HG03520 (cell line): ENCODE results near the gene NMU.
"Not testable (repeated sequence)": the region's sequence is repeated elsewhere in the genome, so short reads cannot be mapped to it uniquely, and the experiment has no call there.

Experiments used
- ATAC-seq: cut with Tn5 transposase; IDR thresholded peaks from one replicate; pipeline ENCODE4 v1.9.1; 2021; ENCODE audit warnings: mild to moderate bottlenecking, moderate library complexity; ENCODE audit not compliant: unreplicated experiment

The NMU gene

DNA sequence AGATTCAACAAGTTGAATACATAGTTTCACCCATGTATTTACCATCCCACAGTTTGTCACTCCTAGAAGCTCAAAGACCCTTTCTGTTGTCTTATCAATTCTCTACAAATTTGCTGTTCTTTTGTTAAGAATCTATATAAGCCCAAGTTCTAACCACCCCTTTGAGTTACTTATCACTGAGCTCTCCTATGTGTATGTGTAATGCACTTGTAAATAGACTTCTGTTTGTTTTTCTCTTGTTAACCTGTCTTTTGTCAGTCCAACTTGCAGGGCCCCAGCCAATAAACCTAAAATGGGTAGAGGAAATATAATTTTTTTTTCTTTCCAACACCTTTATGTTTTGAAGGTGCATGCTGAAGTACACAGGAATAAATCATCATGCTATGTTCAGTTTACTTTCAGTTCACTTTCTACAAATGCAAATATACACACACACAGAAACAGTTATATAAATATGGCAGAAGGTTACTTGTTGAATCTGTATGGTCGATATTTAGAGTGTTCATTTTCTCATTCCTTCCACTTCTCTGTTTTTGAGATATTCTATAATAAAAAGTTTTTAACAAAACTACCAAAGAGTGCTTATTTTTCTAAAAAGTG, 67.1 kb downstream of the NMU start:
- peak; percentile 68 for ATAC-seq

DNA sequence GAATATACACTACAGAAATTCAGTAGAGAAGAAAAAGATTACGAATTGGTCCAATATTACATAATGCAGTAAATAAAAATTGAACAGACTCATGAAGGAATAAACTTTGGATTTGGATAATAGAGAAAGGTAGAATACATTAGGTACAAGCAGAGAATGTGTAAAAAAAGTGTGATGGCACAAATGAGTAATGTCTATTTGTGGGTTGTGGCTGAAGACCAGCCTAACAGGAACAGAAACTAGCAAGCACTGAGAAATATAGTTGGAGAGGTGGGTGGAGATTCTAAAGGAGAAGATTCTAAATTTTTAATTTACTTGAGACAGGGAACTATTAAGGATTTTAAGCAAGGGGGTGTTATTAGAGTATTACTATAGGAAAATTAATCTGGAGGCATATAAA, 74.2 kb downstream of the NMU start:
- ATAC-seq, result peak; percentile 100

DNA sequence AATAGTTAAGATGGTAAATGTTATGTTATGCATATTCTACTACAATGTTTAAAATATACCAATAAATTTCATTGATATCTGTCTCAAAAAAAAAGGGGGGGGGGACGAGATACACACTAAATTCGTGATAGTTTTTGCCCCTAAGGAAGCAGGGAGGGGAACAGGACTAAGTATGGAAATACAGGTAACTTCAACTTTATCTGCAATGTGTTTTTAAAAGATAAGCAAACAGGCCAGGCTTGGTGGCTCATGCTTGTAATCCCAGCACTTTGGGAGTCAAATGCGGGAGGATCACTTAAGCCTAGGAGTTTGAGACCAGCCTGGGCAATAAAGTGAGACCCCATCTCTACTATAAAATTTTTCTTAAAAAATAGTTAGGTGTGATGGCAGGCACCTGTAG, 76.0 kb downstream of the NMU start:
- ATAC-seq, result no peak

DNA sequence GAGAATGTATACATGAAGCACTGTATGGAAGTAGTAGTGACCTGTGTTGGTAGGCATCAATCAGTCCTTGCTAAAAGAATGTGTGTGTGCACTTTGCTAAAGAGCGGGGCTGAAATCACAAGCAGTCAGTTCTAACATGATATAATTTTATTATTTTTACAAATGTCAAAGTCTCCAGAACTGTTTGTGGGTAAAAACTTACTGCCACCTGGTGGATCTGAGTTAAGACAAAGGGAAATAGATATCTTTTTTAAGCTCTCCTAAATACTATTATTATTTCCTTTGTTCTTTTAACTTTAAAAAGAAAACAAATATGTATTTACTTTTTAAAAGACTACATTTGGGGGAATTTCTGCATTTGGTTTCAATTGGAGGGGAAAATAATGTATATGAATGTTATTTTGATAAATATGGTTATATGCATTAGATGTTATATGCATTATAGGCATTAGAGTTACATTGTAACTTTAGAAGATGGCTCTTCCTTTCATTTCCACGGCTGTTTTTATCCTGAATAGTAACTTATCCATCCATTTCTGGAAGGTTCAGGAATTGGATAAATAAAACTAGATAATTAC, 81.6 kb downstream of the NMU start:
- ATAC-seq, result no peak

DNA sequence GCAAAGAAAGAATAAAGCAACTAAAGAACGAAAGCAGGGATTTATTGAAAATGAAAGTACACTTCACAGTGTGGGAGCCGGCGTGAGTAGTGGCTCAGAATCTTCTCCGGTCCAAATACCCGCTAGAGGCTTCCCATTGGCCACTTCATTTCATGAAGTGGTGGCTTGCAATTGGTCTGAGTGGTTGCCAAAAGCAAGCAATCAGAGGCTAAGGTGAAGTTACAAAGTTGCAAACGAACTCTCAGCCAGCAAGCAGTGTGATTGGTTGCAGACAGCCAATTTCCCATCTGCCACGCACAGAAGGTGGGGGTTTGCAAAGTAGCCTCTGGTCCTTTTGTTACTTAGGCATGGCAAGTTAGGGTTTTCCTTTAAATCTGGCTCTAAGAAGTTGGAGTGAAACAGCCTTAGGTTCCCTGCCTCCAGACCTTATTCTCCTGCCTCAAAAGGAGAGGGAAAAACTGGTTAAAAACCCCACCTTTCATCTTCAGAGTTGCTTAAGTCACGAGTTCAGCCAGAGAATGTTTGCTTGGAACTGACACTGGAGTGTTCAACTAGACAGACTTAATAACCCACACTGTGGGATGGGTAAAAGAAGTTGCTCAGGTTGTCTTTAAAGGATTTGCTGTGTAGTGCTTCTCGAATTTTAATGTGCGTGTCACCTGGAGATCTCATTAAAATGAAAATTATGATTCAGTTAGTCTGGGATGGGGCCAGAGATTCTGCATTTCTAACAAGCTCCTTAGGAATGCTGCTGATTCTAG, 82.5 kb downstream of the NMU start:
- peak; percentile 50 for ATAC-seq

DNA sequence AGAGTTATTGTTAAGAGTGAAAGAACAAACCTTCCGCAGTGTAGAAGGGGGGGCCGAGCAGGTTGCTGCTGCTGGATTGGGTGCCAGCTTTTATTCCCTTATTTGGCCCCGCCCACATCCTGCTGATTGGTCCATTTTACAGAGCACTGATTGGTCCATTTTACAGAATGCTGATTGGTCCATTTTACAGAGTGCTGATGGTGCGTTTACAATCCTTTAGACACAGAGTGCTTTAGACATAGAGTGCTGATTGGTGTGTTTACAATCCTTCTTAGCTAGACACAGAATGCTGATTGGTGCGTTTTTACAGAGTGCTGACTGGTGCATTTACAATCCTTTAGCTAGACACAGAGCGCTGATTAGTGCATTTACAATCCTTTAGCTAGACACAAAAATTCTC, 84.1 kb downstream of the NMU start:
- ATAC-seq, result not testable (repeated sequence)

DNA sequence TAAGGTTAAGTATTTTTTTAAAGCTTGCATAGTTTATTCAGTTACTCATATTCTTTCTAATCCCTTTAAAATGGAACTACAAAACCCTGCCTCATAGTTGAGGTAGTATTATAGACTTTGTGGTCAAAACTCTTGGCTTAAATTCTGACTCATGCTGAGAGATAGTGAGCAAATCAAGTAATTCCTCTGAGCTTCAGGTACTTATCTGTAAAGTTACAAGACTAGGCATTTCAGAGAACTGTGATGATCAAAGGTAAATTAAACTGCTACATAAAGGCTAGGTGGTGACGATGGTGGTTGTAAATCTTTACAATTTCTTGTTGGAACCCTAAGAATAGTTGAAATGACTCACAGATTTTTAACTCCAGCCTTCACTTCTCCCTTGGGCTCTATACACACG, 86.2 kb downstream of the NMU start:
- ATAC-seq, result no peak

DNA sequence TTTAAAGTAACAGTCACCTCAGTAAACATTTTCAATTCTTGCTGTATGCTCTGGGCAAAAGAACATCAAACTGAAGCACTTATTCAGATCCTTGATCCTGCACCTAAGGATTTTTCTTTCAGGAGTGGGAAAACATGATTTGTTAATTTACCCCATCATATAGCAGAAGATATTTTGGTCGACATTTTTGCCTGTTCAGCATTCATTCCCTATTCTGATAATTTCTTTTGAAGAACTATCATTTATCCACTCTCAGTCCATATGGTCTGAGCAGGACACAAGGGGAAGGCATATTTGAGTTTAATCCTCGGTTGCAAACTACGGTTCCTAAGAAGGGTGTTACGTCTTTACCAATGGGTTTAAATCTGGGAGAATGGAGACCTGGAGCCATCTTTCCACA, 88.2 kb downstream of the NMU start:
- no peak for ATAC-seq

DNA sequence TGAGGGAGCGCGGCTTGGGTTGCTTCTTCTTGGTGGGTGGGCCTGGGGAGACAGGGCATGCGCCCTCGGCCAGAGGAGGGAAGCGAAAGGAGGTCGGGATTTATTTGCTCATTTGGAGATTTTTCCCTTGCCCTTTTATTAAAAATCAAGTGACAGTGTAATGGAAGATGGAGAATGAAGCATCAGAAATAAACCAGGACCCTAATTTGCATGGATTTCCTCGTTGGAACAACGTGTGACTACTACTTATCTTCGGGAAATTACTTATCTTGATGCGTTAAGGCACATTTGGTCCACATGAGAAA, 88.7 kb downstream of the NMU start:
- no peak for ATAC-seq

DNA sequence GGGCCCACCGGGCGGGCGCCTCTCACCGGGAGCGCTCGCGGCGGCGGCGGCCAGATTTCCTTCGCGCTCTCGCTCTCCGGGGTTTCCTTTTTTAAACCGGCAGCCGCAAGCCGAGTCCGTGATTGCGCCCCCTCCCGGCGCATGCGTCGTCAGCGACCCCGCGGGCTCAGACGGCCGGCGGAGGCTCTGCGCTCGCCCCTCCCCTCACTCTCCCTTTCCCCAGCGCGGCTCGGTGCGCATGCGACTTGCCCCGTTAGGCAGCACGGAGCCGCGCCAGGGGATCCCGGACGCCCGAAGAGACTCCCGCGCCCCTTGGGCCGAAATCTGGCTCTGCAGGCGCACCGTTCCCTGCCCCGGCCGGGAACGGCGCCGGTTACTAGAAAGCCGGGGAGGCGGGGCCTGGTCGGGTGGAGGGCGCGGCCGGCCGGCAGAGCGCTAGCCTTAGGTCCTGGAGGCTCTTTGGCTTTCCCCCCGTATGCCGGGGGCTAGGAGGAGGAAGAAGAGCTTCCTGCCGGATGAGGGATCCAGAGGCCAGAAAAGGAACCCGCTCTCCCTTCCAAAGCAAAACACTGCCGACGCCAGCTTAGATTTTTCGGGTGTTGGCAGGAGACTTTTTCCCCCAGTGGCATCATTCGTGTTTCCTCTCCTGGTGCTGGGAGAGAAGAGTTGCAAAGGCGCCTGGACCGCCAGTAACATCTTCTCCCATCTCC, 89.2 kb downstream of the NMU start, which contains the start of gene CLOCK:
Gene CLOCK, minus strand, starts transcription at position 154 of the 710 bp plus-strand sequence. CDS start 64,124 bp downstream, outside the sequence.
- ATAC-seq, result peak; percentile 66

DNA sequence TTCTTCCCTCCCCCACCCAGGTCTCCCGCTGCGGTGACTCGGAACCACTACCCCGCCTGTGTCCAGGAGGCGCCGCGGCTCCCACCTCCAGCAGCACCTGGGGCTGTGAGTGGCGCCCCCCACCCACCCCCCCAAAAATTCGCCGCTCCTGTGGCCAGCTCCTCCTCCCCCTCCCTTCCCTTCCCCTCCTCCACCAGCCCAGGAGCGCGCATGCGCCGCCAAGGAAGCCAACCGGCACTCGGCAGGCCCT, 89.7 kb downstream of the NMU start:
- ATAC-seq, result no peak

DNA sequence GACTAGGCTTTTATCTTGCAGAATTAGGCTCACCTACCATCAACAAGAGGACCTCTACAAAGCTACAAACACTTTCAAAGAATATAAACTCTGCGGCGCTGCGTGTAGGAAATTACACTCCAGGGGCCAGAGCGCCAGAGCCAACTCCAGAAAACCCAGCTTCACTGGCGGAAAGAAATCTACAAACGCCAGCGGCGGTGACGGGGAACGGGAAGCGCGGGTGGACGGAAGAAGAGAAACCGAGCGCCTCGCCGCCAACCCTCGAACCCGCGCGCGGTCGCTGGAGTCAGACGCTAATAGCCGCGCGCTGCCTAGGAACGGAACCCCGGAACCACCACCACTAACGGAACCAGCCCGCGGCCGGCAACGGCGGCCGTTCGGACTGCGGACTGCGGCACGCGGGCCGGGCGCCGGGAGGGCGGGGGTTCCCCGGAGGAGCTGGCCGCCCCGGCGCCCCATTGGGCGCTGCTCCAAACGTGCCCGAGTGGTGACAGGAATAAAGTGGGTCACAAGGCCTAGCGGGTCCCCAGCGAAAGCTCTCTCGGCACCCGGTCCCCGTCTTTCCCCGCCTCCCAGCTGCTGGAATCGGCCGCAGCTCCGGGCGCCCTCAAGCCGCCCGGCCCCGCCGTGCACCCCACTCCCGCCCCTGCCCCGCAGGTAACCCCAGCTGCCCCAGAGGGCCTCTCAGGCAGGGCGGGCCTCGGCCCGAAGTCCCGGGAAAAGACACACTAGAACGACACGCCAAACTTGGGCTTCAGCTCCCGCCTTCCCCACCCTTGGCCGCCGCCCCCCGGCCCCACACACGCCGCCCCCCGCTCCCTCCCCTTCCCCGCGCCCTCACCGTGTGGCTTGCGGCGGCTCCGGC, 90.2 kb downstream of the NMU start:
- peak; percentile 34 for ATAC-seq
